ENCODE data around the gene TREM2.
"Not testable (repeated sequence)": the region's sequence is repeated elsewhere in the genome, so short reads cannot be mapped to it uniquely, and the experiment has no call there.

TREM2 gene

DNA sequence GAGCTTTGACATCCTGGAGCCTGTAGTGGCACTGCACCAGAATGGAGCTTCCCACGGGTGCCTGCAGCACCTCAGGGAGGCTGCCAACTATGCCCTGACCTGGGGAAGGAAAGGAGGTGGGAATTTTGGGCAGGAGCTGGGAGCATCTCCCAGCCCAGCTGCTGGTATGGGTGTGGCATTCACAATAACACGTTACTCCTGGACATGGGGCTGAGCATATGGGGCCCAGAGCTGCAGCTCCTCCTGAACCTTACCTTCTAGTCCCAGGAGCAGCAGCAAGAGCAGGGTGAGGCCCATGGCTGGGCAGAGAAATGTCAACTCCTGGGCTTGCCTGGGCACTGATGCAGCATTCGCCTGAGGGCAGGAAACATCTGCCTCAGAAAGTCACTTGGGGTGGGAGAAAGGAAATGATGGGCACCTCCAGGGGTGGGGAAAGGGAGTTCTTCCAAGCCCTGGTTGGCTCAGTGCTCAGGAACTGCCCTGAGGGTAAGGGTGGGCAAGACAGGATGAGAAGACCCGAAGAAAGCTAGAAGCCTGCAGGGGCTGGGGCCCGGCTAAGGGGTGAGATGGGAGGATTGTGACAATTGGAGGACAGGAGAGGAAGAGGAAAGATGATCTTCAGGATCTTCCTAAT, 8.8 kb downstream of the TREM2 start, which contains the start of gene TREML1:
TSS of gene TREML1 (minus strand) at position 356 of the 634 bp plus-strand sequence. CDS start at position 297, 59 bp downstream.
- DNase-seq, result no peak

DNA sequence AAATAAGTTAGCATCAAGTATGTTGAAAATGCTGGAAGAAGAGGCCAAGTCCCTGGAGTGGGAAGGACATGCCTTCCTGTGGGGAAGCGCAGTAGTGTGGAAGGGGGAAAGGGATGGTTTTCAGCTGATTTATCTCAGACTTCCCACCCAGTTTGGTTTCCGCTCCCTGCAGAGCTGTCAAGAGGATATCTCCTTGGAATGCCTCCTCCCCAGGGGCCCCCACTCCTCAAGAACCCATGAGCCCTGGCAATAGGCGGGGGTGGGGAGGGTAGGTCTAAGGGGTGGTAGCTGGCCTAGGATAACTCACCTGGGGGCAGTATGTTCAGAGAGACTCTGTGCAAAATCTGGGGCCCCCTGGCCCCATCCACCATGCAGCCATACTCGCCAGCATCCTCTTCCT, 9.5 kb downstream of the TREM2 start:
- DNase-seq, result no peak

- DNase-seq, result no peak
These were observed 12.2 kb downstream of the TREM2 start for GRCh38 chr6:41150671-41151070.

- no peak for DNase-seq
These were observed 15.0 kb downstream of the TREM2 start for GRCh38 chr6:41147917-41148316.

DNA sequence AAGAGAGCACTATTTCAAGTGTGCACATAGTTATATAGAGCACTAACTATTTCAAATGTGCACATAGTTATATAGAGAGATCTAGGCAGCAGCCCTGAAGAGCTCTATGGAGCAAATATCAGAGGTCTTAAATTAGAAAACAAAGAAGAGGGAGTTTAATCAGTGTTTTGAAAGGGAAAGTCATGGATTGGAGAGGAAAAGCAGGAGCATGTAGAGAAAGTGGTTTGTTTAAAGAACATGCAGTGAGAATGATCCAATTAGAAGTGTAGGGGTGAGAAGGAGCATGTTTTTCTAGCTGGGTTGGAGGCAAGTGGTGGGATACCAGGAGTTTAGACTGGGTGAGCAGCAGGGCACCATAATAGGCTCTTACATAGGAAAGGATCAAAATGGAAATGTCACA, 26.0 kb downstream of the TREM2 start:
- no peak for DNase-seq

DNA sequence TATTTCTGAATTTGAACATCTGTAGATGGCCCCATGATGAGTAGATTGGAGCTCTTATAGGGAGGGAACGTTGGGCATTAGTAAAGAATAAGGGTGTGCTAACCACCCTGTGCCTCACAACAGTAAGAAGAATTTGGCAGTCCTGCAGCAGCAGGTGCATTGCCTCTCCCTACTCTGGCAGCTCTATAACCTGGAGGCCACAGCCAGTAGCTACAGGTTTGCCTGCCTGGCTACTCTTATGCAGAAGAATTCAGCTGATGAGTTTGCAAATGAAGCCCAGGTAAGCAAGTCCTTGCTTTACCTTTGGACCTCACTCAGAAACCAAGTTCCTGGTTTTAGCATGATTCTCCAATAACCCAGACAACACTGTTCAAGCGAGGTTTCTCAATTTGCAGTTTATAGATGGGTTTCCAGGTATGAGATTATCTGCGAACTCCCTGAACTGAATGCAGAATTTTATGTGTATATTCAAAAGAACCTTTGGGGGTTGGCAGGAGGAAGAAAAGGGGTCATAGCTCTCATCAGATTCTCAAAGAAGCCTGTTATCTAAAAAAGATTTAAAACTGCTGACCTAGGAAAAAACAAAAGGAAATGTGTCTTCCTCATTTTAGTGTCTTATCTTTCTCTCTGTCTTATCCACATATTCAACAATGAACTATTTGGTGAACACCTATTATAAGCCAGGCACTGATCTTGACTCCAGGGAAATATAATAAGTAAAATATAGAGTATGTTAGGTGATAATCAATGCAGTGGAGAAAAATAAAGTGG, 27.7 kb downstream of the TREM2 start:
- DNase-seq, result no peak

- DNase-seq, result no peak
These were observed 30.7 kb downstream of the TREM2 start for GRCh38 chr6:41132254-41132653.

DNA sequence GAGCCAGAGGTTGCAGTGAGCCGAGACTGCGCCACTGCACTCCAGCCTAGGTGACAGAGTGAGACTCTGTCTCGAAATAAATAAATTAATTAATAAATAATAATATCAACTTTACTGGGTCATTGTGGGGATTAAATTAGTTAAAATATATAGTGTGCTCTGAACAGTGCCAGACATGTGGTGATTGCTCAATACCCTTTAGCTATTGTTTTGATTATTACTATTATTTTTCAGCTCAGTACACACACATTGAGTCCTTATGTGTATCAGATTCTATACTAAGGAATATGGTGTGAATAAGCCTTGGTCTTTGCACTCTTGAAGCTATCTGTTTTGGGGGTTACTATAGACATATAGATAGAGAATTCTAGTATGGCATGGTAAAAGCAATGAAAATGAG, 37.6 kb downstream of the TREM2 start:
- no peak for DNase-seq

GRCh38 chr6:41122918-41123317, 40.0 kb downstream of the TREM2 start:
- no peak for DNase-seq

DNA sequence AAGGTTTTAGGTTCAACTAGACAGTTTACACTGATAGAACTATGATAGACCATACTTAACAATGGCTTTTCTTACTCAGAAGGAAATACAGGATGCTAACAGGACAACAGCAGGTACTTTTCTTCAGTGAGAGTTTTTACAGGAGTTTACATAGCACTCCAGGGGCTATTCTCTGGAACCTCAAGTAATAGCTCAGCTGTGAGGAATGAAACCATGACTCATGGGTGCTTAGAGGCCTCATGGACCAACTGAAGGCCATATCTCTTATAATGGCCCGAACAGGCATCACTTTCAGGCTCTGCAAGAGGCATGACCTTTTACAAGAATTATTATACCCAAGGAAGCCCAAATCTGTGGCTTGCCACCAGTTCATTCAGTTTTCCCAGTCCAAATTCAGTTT, 40.5 kb downstream of the TREM2 start:
- no peak for DNase-seq

- DNase-seq, result no peak
These were observed 42.9 kb downstream of the TREM2 start for GRCh38 chr6:41120058-41120457.

DNA sequence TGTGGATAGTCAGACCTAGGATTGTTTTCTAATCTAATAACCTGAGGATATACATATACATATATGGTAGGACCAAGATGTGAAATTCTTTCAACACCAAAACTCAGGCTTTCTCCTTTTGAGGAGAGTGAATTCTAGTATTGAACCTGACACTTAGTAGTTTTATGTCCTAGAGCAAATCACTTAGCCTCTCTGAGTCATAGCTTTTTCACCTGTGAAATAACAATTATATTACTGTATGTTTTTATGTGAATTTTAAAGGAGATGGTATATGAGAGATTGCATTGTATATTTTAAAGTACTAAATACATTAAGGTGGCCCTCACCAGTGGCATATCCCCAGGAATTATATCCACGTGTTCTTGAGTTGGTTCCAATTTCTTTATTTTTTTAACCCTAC, 43.4 kb downstream of the TREM2 start:
- no peak for DNase-seq

GRCh38 chr6:41115027-41115426, 47.9 kb downstream of the TREM2 start:
- not testable (repeated sequence) for DNase-seq

- no peak for DNase-seq
These were observed 51.9 kb downstream of the TREM2 start for GRCh38 chr6:41111017-41111416.
